HCT116 (cell line): ENCODE measurements around the gene ALCAM.

Experiments
- CTCF ChIP-seq, 3 experiments: fragments of 200-600 bp in 1 of 3; sonication (generic) in 1 of 3; IDR thresholded peaks in 2 of 3; conservative IDR thresholded peaks in 1 of 3; 2 replicates each; pipeline ENCODE4 v1.5.1; 2012 to 2017; ENCODE audit warnings: low read depth in 2 of 3, low read length in 2 of 3, antibody characterized with exemption in 1 of 3, borderline replicate concordance in 1 of 3, control low read depth in 1 of 3, mild to moderate bottlenecking in 1 of 3, mixed read lengths in 1 of 3, mixed run types in 1 of 3, moderate library complexity in 1 of 3; ENCODE audit not compliant: insufficient read depth in 1 of 3
- POLR2A ChIP-seq: IDR thresholded peaks from 2 replicates; pipeline ENCODE4 v1.7.0; 2011; ENCODE audit warnings: borderline replicate concordance; ENCODE audit not compliant: insufficient read depth, insufficient read length; ENCODE audit errors: extremely low read depth
- REST ChIP-seq: IDR thresholded peaks from 2 replicates; pipeline ENCODE4 v1.6.1; 2012; ENCODE audit warnings: low read depth

GRCh38 chr3:105352976-105353375, 13.7 kb upstream of the ALCAM start:
- TF ChIP-seq REST (no peak), POLR2A (no peak), CTCF (IDR thresholded peaks at IDR 0.05 in 2 of 3, conservative IDR thresholded peaks at IDR 0.05 in 1 of 3; ENCODE audit: borderline replicate concordance in 1 of 3, insufficient read depth in 1 of 3, low read depth in 2 of 3, low read length in 2 of 3) (no peak)
